Neural progenitor cell (in vitro differentiated cells): ENCODE results near the gene YDJC. TPM values are rescaled to one million over a fixed set of nuclear protein-coding genes. Genes with fewer than 3 reads are reported as not detected.

Experiments
- DNase-seq: peaks from one replicate; pipeline ENCODE4 v3.0.0-alpha.2; 2016; ENCODE audit warnings: low spot score
- H2AFZ ChIP-seq: fragments of 200-600 bp; sonication (generic); replicated peaks from 2 replicates; pipeline ENCODE4 v1.6.1; 2016; ENCODE audit warnings: antibody characterized with exemption
- H3F3A ChIP-seq: fragments of 200-600 bp; sonication (generic); 2 replicates; pipeline ENCODE4 v1.6.1; 2016; ENCODE audit warnings: antibody characterized with exemption, low read depth
- H3K27ac ChIP-seq: fragments of 200-600 bp; sonication (generic); 2 replicates; pipeline ENCODE4 v1.5.1; 2016; ENCODE audit warnings: mild to moderate bottlenecking
- H3K27me3 ChIP-seq: fragments of 200-600 bp; sonication (generic); 2 replicates; pipeline ENCODE4 v1.6.1; 2016; ENCODE audit warnings: mild to moderate bottlenecking, moderate library complexity
- H3K36me3 ChIP-seq: fragments of 200-600 bp; sonication (generic); 2 replicates; pipeline ENCODE4 v1.5.1; 2016
- H3K4me1 ChIP-seq: fragments of 200-600 bp; sonication (generic); 2 replicates; pipeline ENCODE4 v1.6.1; 2016; ENCODE audit warnings: mixed run types
- H3K4me2 ChIP-seq: fragments of 200-600 bp; sonication (generic); 2 replicates; pipeline ENCODE4 v1.6.1; 2016
- H3K4me3 ChIP-seq: fragments of 200-600 bp; sonication (generic); 2 replicates; pipeline ENCODE4 v1.5.1; 2016
- H3K79me2 ChIP-seq: fragments of 200-600 bp; sonication (generic); 2 replicates; pipeline ENCODE4 v1.6.1; 2016; ENCODE audit warnings: low read depth
- H3K9ac ChIP-seq: fragments of 200-600 bp; sonication (generic); 2 replicates; pipeline ENCODE4 v1.6.1; 2016
- H3K9me3 ChIP-seq: fragments of 200-600 bp; sonication (generic); 2 replicates; pipeline ENCODE4 v1.5.1; 2016; ENCODE audit warnings: low read depth
- H4K20me1 ChIP-seq: fragments of 200-600 bp; sonication (generic); 2 replicates; pipeline ENCODE4 v1.6.1; 2016; ENCODE audit warnings: low read depth
- H3K27ac Mint-ChIP-seq: 3 replicates; pipeline ENCODE4 v1.8.0; 2021; ENCODE audit warnings: mixed read lengths
- H3K27me3 Mint-ChIP-seq: 2 replicates; pipeline ENCODE4 v1.8.0; 2022; ENCODE audit warnings: low read depth, mild to moderate bottlenecking, inconsistent platforms, moderate library complexity, mixed read lengths; ENCODE audit not compliant: insufficient read depth
- H3K36me3 Mint-ChIP-seq: 3 replicates; pipeline ENCODE4 v1.8.0; 2021; ENCODE audit warnings: mixed read lengths
- H3K4me1 Mint-ChIP-seq: 3 replicates; pipeline ENCODE4 v1.8.0; 2021; ENCODE audit warnings: mixed read lengths
- H3K4me3 Mint-ChIP-seq: 3 replicates; pipeline ENCODE4 v1.8.0; 2021; ENCODE audit warnings: mild to moderate bottlenecking, moderate library complexity, mixed read lengths
- H3K9me3 Mint-ChIP-seq: 3 replicates; pipeline ENCODE4 v1.8.0; 2020; ENCODE audit warnings: mixed read lengths
- EZH2phosphoT487 ChIP-seq: fragments of 200-600 bp; sonication (generic); IDR thresholded peaks from 2 replicates; pipeline ENCODE4 v1.6.1; 2017; ENCODE audit warnings: antibody characterized with exemption
- microRNA counts: library from miRNA; unstranded; fragments of <30 nt; microRNA quantifications from one replicate; lab custom pipeline; 2016
- microRNA-seq: library from miRNA; unstranded; fragments of <30 nt; microRNA quantifications from one replicate; pipeline ENCODE4, GENCODE V29; 2016
- small RNA-seq: library from RNA; depleted of rRNA; stranded (forward); fragments of <200 nt; gene quantifications from one replicate; pipeline ENCODE3, GENCODE V24; 2015
- total RNA-seq: library from RNA; depleted of rRNA; stranded (reverse); fragments of >200 nt; gene quantifications from 2 replicates; pipeline ENCODE4 v1.2.3, GENCODE V29; 2015; ENCODE audit warnings: low replicate concordance

Gene YDJC
- total RNA-seq, 1 donor from 2014 or later = 4.8 TPM

- H3K4me3 Mint-ChIP-seq = no peak overlapping the region
- H3K9ac ChIP-seq = no peak overlapping the region
- no peaks in the 10 kb centered on the region for H3K4me1 ChIP-seq
- no peaks in the 10 kb centered on the region for H3K36me3 ChIP-seq
- peaks cover 99% of the 10 kb centered on the region for H4K20me1 ChIP-seq
- H3K27me3 Mint-ChIP-seq = peaks cover 2% of the 10 kb centered on the region
- H3K36me3 Mint-ChIP-seq = peaks cover 8% of the 10 kb centered on the region
- DNase-seq = no peak
- TF ChIP-seq EZH2phosphoT487 = no peak
- H3K4me2 ChIP-seq = no peak overlapping the region
- H3K79me2 ChIP-seq = peaks cover 100% of the 10 kb centered on the region
- H3K4me3 ChIP-seq = no peak overlapping the region
- H3K27ac ChIP-seq = no peak overlapping the region
- no peaks in the 10 kb centered on the region for H3K27me3 ChIP-seq
- no peaks in the 10 kb centered on the region for H3K9me3 ChIP-seq
- H3K27ac Mint-ChIP-seq = no peak overlapping the region
- peaks cover 3% of the 10 kb centered on the region for H3F3A ChIP-seq
- H3K4me1 Mint-ChIP-seq = no peaks in the 10 kb centered on the region
- no peaks in the 10 kb centered on the region for H3K9me3 Mint-ChIP-seq
- no peak overlapping the region for H2AFZ ChIP-seq
Observed at GRCh38 chr22:21579474-21579851, 50.4 kb downstream of the YDJC start.

MicroRNAs encoded within 50 kb of the gene (microRNA counts, 767-probe panel; counts per million panel counts)
- microRNA hsa-miR-130b-3p (lab: Ali Mortazavi, UCI) (7,154 counts per million, percentile 93 among the panel's probes with 10 or more counts), microRNA hsa-miR-301b (lab: Ali Mortazavi, UCI) (460 counts per million, percentile 90 among the panel's probes with 10 or more counts)

Small RNA genes lying within 50 kb of the gene (microRNA-seq; reads per million reads assigned to microRNA genes)
- 2,305 reads per million, percentile 96 among the genes with 10 or more reads in this experiment for gene MIR130B
- 5.4 reads per million, percentile 27 among the genes with 10 or more reads in this experiment for gene MIR301B

Small RNA genes lying within 50 kb of the gene (small RNA-seq; reads per million reads assigned to genes)
- gene MIR301B = 6.3 reads per million, percentile 94 among the genes with 10 or more reads in this experiment

Other genes starting within 250 kb of the YDJC start
- 0.34 TPM in 1 of 2 replicates, not detected in the other for gene RIMBP3B, start 246.3 kb downstream of the YDJC start, total RNA-seq
- 14.3 and 30.2 TPM in 2 replicates for gene HIC2, start 212.7 kb downstream of the YDJC start, total RNA-seq
- 1.5 TPM in 1 of 2 replicates, not detected in the other for gene TMEM191C, start 162.6 kb downstream of the YDJC start, total RNA-seq
- 0.81 and 1.2 TPM in 2 replicates for gene RIMBP3C, start 78.6 kb downstream of the YDJC start, total RNA-seq
- gene UBE2L3, start 62.3 kb downstream of the YDJC start, total RNA-seq = 51.9 and 61.2 TPM in 2 replicates
- 0.15 TPM in 1 of 2 replicates, not detected in the other for gene CCDC116, start 2.7 kb upstream of the YDJC start, total RNA-seq
- 4.3 and 16.6 TPM in 2 replicates for gene SDF2L1, start 12.3 kb upstream of the YDJC start, total RNA-seq
- gene PPIL2, start 36.0 kb upstream of the YDJC start, total RNA-seq = 14.3 and 28.3 TPM in 2 replicates
- 32.2 and 39.1 TPM in 2 replicates for gene YPEL1, start 105.8 kb upstream of the YDJC start, total RNA-seq
- gene MAPK1, start 237.6 kb upstream of the YDJC start, total RNA-seq = 44.7 and 61.4 TPM in 2 replicates